ENCODE measurements around the gene AGMO. TPM values are rescaled to one million over a fixed set of nuclear protein-coding genes. Genes with fewer than 3 reads are reported as not detected.

Gene AGMO
- total and polyA plus RNA-seq, 10 of the 15 experiments (the other 5 are each of a cell fraction or from before 2014, with no cell fraction given): 0.11 to 0.29 TPM; not detected in 8

- 0% methylated on average over 1 of the region's 1 CpG for WGBS (ENCODE audit: insufficient coverage, insufficient replicate concordance, low lambda C conversion rate, missing lambda C conversion rate)
- ChIA-PET POLR2A (interaction anchor here (0.6 to 1.2 kb wide), 2 partner anchors 11 to 196 kb away, joined by 3 read pairs; no protein-coding TSS in a partner anchor), SMC1A (ENCODE audit: uncharacterized antibody, unreplicated experiment) (interaction anchor here (1.3 to 3.4 kb wide), 4 partner anchors 8 to 39 kb away, joined by 4 to 14 read pairs (median 6); partner anchors contain the start of gene AGMO), RAD21 (ENCODE audit: unreplicated experiment) (no interaction called here), CTCF (interaction anchor here (1.2 kb wide), 1 partner anchor 120 kb away, joined by 3 read pairs; no protein-coding TSS in a partner anchor)
- Histone ChIP-seq H2AFZ (ENCODE audit: control insufficient read depth, low read depth, low read length) (no peak overlapping the region), H3K27ac (ENCODE audit: control insufficient read depth, insufficient read depth) (no peak overlapping the region), H3K9ac (ENCODE audit: control insufficient read depth, insufficient read depth, low read length) (no peak overlapping the region), H3K79me2 (ENCODE audit: control insufficient read depth, insufficient read depth, low read length) (no peaks in the 10 kb centered on the region), H4K20me1 (ENCODE audit: control insufficient read depth, insufficient read depth) (no peaks in the 10 kb centered on the region), H3K9me3 (replicated peaks; ENCODE audit: control insufficient read depth, insufficient read depth, low read length) (no peaks in the 10 kb centered on the region), H3K36me3 (ENCODE audit: control insufficient read depth in 2 of 2, insufficient read depth in 2 of 2, low read length in 1 of 2) (no peaks in the 10 kb centered on the region), H3K4me2 (ENCODE audit: control insufficient read depth, insufficient read depth) (no peak overlapping the region), H3K4me1 (ENCODE audit: control insufficient read depth, insufficient read depth, low read length) (no peaks in the 10 kb centered on the region), H3K4me3 (no peak overlapping the region), H3K27me3 (replicated peaks in 1 of 2; ENCODE audit: control insufficient read depth in 2 of 2, insufficient read depth in 2 of 2, low read length in 1 of 2) (no peaks in the 10 kb centered on the region)
- in situ Hi-C loops (cut with MboI) (no loop called here), intact Hi-C loops (cut with micrococcal nuclease; ENCODE audit: unreplicated experiment) (no loop called here)
- BruUV-seq (replicated peaks): no TSS peak
- ATAC-seq (no peak), FAIRE-seq (no peak), DNase-seq (ENCODE audit: low read depth, low spot score) (no peak)
- TF ChIP-seq ELK1 (IDR thresholded peaks at IDR 0.05; ENCODE audit: low read depth, low read length) (no peak), EZH2 (IDR thresholded peaks at IDR 0.05; ENCODE audit: borderline replicate concordance, control insufficient read depth, low read depth, low read length) (no peak), CHD4 (IDR thresholded peaks at IDR 0.05) (no peak), SMARCA5 (IDR thresholded peaks at IDR 0.05) (no peak), MAX (IDR thresholded peaks at IDR 0.05; ENCODE audit: low read depth, low read length) (no peak), CEBPZ (IDR thresholded peaks at IDR 0.05; ENCODE audit: low read depth, low read length) (no peak), ATF3 (IDR thresholded peaks at IDR 0.05; ENCODE audit: borderline replicate concordance, extremely low read depth, low read depth, low read length) (no peak), MLLT1 (IDR thresholded peaks at IDR 0.05) (no peak), SP1 (IDR thresholded peaks at IDR 0.05; ENCODE audit: low read depth, low read length) (no peak), YBX1 (IDR thresholded peaks at IDR 0.05) (no peak), TCF7 (IDR thresholded peaks at IDR 0.05; ENCODE audit: borderline replicate concordance) (no peak), GATAD2B (conservative IDR thresholded peaks at IDR 0.05; ENCODE audit: low read depth) (no peak), GABPA (IDR thresholded peaks at IDR 0.05; ENCODE audit: low read depth) (no peak), NFYB (IDR thresholded peaks at IDR 0.05; ENCODE audit: insufficient read depth, low read depth, low read length) (no peak), IRF3 (IDR thresholded peaks at IDR 0.05) (no peak), JUNB (IDR thresholded peaks at IDR 0.05) (no peak)
These were observed 39.4 kb upstream of the AGMO start for GRCh38 chr7:15601175-15601574.

Measured in GM12878 (cell line).